ENCODE data around the gene DNAJA2. TPM values are rescaled to one million over a fixed set of nuclear protein-coding genes. Genes with fewer than 3 reads are reported as not detected.
"Not testable (repeated sequence)": the region's sequence is repeated elsewhere in the genome, so short reads cannot be mapped to it uniquely, and the experiment has no call there.

The DNAJA2 gene
- total RNA-seq (2014; rRNA removed; shearing (Covaris generic); ENCODE audit: low replicate concordance) = 49.8 and 62.8 TPM in 2 replicates

GRCh38 chr16:46973207-46973995 lies at the start of gene DNAJA2:
DNAJA2 (minus strand) TSS chr16:46973674; CDS start chr16:46973572, 102 bp downstream.
- DNase-seq (ENCODE audit: low read depth) = peak; percentile 80
- in situ Hi-C loops (cut with HindIII; ENCODE audit: low pct_unique_long_range_greater_than_20kb, low sequenced_read_pairs) = no loop called here

DNA sequence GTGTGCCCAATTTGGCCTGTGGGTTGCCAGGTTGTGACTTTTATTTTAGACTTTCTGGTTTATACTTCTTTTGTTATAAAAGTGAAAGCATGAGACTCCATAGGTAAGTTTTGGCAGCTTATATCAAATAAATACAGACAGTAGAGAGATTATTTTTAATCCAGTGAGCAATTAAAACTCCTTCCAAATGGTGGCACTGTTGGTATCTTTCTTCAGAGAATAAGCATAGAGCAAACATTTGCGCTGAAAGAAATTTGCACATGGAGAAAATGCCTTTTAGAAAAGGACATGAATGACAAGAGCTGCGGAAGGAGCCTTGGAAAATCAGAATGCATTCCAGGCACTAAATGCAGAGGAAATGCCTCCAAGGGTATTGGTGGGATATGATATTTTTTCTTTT lies 46.1 kb upstream of the DNAJA2 start:
- in situ Hi-C loops (cut with HindIII; ENCODE audit: low pct_unique_long_range_greater_than_20kb, low sequenced_read_pairs) = no loop called here
- no peak for DNase-seq (ENCODE audit: low read depth)

GRCh38 chr16:47018223-47018891 lies 44.9 kb upstream of the DNAJA2 start:
- in situ Hi-C loops (cut with HindIII; ENCODE audit: low pct_unique_long_range_greater_than_20kb, low sequenced_read_pairs) = no loop called here
- peak; percentile 7 for DNase-seq (ENCODE audit: low read depth)

DNA sequence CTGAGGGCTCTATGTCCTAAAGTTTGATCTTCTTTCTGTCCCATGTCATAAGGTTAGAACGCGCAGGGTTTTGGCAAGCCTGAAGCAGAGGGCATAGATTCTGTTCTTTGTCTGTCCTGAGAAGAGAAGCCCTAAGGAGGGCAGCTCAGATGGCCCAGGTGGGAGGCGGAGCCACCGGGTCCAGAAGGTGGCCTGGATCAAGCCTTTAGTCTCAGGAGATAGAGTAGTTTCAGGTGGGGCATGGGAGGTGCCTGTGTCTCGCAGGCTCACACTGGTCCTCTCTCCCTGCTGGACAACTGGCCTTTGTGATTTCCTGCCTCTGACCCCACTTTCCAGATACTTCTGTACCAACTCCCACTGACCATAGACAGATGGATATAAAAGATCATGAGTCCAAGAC lies 44.2 kb upstream of the DNAJA2 start:
- in situ Hi-C loops (cut with HindIII; ENCODE audit: low pct_unique_long_range_greater_than_20kb, low sequenced_read_pairs) = no loop called here
- DNase-seq (ENCODE audit: low read depth) = no peak

GRCh38 chr16:47016700-47017133 lies 43.2 kb upstream of the DNAJA2 start:
- DNase-seq (ENCODE audit: low read depth) = no peak
- in situ Hi-C loops (cut with HindIII; ENCODE audit: low pct_unique_long_range_greater_than_20kb, low sequenced_read_pairs) = no loop called here

DNA sequence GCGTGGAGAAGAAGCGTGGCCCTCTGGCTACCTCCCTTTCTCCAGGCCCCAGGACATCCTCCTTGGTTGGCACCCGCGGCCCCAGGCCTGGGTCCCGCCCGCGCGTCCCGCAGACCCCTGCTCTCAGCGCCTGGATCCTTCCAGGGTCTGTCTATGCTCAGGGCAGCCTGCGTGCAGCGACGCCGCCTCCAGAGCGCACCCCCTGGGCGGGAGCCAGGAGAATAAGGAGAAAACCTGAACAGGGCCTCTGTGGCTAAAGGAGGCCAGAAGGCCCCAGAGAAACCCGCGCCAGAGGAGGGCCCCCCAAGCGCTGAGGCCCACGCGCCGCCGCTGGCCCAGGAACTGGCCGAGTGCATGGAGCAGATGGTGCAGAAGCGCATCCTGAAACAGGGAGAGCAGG lies 40.4 kb upstream of the DNAJA2 start:
- in situ Hi-C loops (cut with HindIII; ENCODE audit: low pct_unique_long_range_greater_than_20kb, low sequenced_read_pairs) = no loop called here
- DNase-seq (ENCODE audit: low read depth) = no peak

DNA sequence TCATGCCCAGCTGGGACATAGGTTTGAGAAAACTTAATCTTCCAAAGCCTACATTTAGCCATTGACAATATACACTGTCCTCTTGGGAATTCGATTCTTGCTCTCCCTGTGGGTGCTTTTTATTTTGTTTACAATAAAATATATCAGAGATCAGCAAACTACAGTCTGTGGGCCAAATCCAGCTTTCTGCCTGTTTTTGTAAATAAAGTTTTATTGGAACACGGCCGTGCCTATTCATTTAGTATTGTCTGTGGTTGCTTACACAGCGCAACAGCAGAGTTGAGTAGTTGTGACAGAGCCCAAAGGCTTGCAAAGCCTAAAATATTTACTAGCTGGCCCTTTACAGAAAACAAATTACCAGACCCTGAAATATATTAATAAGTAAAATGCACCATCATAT lies 39.7 kb upstream of the DNAJA2 start:
- DNase-seq (ENCODE audit: low read depth) = no peak
- in situ Hi-C loops (cut with HindIII; ENCODE audit: low pct_unique_long_range_greater_than_20kb, low sequenced_read_pairs) = no loop called here

DNA sequence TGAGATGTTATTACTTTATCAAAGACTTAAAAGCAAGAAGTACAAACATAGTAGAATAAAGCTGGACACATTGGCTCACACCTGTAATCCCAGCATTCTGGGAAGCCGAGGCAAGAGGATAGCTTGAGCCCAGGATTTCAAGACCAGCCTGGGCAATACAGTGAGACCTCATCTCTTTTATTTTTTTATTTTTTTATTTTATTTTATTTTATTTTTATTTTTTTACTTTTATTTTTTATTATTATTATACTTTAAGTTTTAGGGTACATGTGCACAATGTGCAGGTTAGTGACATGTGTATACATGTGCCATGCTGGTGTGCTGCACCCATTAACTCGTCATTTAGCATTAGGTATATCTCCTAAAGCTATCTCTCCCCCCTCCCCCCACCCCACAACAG lies 37.3 kb upstream of the DNAJA2 start:
- DNase-seq (ENCODE audit: low read depth); in situ Hi-C loops (cut with HindIII; ENCODE audit: low pct_unique_long_range_greater_than_20kb, low sequenced_read_pairs): not testable (repeated sequence)

DNA sequence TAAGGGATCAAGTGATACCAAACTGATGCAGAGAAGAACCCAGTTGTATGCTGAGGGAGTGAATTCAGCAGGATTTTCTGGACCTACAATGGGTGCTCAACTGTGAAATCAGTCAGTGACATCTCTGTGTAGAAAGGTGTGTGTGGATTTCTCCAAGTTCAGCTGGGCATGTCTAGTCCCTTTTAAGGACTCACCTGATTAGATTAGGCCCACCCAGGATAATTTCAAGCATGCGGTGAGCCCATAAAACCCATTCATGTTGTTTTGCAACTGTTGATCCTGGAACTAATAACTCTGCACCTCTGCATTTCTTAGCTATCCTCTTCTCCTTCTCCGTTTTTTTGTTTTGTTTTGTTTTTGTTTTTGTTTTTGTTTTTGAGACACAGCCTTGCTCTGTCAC lies 35.1 kb upstream of the DNAJA2 start:
- in situ Hi-C loops (cut with HindIII; ENCODE audit: low pct_unique_long_range_greater_than_20kb, low sequenced_read_pairs) = no loop called here
- DNase-seq (ENCODE audit: low read depth) = no peak

DNA sequence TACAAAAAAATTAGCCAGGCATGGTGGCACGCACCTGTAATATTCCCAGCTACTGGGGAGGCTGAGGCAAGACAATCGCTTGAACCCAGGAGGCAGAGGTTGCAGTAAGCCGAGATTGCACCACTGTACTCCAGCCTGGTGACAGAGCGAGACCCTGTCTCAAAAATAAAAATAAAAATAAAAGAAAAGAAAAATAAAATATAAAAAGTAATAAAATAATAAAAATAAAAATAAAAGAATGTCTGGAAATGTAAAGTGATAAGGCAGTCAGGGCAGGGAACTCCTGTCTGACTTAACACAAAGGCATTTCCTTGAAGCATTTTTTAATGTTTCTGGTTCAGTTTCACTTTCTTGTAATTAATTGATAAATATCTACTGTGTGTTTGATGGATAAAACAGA lies 34.7 kb upstream of the DNAJA2 start:
- in situ Hi-C loops (cut with HindIII; ENCODE audit: low pct_unique_long_range_greater_than_20kb, low sequenced_read_pairs) = no loop called here
- DNase-seq (ENCODE audit: low read depth) = no peak

DNA sequence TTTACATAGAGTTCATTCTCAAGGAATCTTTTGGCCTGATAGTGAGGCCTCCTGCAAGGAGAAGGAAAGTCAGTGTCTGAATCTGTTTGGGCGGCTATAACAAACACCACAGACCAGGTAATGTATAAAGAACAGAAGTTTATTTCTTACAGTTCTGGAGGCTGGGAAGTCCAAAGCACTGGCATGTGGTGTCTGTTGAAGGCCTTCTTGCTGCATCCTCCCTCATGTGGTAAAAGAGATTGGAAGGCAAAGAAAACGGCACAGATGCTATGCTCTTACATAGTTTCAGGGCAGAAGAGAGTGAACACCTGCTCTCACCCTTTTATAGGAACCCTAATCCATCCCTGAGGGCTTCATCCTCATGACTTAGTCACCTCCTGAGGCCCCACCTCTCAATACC lies 31.2 kb upstream of the DNAJA2 start:
- in situ Hi-C loops (cut with HindIII; ENCODE audit: low pct_unique_long_range_greater_than_20kb, low sequenced_read_pairs) = no loop called here
- DNase-seq (ENCODE audit: low read depth) = no peak

DNA sequence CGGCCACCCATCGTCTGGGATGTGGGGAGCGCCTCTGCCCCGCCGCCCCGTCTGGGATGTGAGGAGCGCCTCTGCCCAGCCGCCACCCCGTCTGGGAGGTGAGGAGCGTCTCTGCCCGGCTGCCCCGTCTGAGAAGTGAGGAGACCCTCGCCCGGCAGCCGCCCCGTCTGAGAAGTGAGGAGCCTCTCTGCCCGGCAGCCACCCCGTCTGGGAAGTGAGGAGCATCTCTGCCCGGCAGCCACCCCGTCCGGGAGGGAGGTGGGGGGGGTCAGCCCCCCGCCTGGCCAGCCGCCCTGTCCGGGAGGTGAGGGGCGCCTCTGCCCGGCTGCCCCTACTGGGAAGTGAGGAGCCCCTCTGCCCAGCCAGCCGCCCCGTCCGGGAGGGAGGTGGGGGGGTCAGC lies 26.6 kb upstream of the DNAJA2 start:
- in situ Hi-C loops (cut with HindIII; ENCODE audit: low pct_unique_long_range_greater_than_20kb, low sequenced_read_pairs); DNase-seq (ENCODE audit: low read depth): not testable (repeated sequence)

DNA sequence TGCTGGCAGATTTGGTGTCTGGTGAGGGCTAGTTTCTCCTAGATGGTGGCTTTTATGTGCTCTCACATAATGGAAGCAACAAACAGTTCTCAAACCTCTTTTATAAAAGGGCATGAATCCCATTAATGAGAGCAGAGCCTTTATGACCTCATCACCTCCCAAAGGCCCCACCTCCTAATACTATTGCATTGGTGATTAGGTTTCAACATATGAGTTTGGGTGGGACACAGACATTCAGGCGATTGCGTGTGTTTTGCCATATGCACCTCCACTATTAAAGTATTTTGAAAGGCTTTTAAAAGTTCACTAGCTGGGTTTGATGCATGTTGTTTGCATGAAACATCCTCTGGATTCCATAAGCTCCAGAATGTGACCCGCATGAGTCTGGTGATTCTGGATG lies 24.4 kb upstream of the DNAJA2 start:
- in situ Hi-C loops (cut with HindIII; ENCODE audit: low pct_unique_long_range_greater_than_20kb, low sequenced_read_pairs) = no loop called here
- DNase-seq (ENCODE audit: low read depth) = no peak

DNA sequence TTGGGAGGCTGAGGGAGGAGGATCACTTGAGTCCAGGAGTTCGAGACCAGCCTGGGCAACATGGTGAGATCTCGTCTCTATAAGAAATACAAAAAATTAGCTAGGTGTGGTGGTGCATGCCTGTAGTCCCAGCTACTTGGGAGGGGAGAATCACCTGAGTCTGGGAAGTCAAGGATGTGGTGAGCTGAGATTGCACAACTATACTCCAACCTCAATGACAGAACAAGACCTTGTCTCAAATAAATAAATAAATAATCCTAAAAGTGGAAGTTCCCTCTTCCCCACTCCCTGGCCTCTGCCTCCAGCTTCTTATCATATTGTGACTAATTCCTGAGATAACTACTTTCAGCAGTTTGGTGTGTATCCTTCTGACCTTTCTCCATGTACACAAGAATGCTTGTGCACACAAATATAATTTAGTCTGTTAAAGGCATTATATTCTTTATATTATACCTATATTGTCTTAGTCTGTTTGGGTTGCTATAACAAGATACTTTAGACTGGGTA lies 23.5 kb upstream of the DNAJA2 start:
- in situ Hi-C loops (cut with HindIII; ENCODE audit: low pct_unique_long_range_greater_than_20kb, low sequenced_read_pairs) = no loop called here

DNA sequence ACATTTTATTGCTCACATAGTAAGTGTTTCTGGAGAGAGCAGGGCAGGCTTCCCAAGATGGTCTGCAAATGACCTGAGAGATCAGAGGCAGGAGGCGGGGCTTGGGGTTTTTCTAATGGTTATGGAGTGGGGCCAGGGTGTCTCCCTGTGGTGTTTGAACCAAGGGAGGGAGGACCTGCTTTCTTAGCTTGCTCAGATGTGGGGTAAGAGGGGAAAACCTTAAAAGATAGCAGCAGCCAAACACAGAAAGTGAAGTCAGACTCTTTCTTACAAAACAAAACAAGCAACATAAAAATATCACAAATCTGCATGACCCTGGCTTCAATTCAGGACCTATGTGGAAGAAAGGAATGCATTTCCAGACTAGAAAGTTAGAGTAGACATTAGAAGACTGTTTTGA lies 22.9 kb upstream of the DNAJA2 start:
- in situ Hi-C loops (cut with HindIII; ENCODE audit: low pct_unique_long_range_greater_than_20kb, low sequenced_read_pairs) = no loop called here
- DNase-seq (ENCODE audit: low read depth) = no peak

More for the DNA sequence above, 23.5 kb upstream of the DNAJA2 start:
- DNase-seq (ENCODE audit: low read depth) = no peak

GRCh38 chr16:46991729-46992704 lies 18.5 kb upstream of the DNAJA2 start:
- in situ Hi-C loops (cut with HindIII; ENCODE audit: low pct_unique_long_range_greater_than_20kb, low sequenced_read_pairs) = no loop called here
- DNase-seq (ENCODE audit: low read depth) = no peak

GRCh38 chr16:46986896-46987295 lies 13.4 kb upstream of the DNAJA2 start:
- in situ Hi-C loops (cut with HindIII; ENCODE audit: low pct_unique_long_range_greater_than_20kb, low sequenced_read_pairs) = no loop called here
- DNase-seq (ENCODE audit: low read depth) = no peak

DNA sequence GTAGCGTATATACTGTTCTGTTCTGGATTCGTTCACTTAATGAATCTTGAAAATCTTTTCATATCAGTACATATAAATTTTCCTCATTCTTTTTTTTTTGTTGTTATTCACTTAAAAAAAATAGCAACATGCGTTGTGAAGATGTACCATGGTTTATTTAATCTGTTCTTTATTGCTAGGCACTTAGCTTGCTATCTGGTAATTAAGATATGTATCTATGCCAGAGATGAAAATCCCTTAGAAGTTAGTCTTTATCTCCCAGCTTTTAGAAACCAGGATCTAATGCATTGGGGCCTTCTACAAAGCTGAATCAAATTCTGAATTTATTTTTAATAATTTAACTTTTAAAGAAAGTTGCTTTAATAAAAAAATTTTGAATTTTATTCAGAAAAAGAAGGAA lies 13.0 kb upstream of the DNAJA2 start:
- in situ Hi-C loops (cut with HindIII; ENCODE audit: low pct_unique_long_range_greater_than_20kb, low sequenced_read_pairs) = no loop called here
- DNase-seq (ENCODE audit: low read depth) = no peak
